Jurkat, Clone E6-1 (cell line): Measurements from ENCODE around the gene ABCD4.

ENCODE experiments used
- DNase-seq: peaks from one replicate; pipeline ENCODE4 v3.0.0-alpha.2; 2011; ENCODE audit warnings: low read depth, low spot score
- H3K4me3 ChIP-seq: 2 replicates; pipeline ENCODE4 v1.5.1; 2011; ENCODE audit warnings: mild to moderate bottlenecking, low read length, control low read depth, moderate library complexity

ABCD4 gene

GRCh38 chr14:74240794-74241651, 61.7 kb downstream of the ABCD4 start:
- no peak overlapping the region for H3K4me3 ChIP-seq
- DNase-seq, result no peak

GRCh38 chr14:74239848-74240793, 62.6 kb downstream of the ABCD4 start:
- H3K4me3 ChIP-seq, result no peak overlapping the region
- DNase-seq, result no peak

DNA sequence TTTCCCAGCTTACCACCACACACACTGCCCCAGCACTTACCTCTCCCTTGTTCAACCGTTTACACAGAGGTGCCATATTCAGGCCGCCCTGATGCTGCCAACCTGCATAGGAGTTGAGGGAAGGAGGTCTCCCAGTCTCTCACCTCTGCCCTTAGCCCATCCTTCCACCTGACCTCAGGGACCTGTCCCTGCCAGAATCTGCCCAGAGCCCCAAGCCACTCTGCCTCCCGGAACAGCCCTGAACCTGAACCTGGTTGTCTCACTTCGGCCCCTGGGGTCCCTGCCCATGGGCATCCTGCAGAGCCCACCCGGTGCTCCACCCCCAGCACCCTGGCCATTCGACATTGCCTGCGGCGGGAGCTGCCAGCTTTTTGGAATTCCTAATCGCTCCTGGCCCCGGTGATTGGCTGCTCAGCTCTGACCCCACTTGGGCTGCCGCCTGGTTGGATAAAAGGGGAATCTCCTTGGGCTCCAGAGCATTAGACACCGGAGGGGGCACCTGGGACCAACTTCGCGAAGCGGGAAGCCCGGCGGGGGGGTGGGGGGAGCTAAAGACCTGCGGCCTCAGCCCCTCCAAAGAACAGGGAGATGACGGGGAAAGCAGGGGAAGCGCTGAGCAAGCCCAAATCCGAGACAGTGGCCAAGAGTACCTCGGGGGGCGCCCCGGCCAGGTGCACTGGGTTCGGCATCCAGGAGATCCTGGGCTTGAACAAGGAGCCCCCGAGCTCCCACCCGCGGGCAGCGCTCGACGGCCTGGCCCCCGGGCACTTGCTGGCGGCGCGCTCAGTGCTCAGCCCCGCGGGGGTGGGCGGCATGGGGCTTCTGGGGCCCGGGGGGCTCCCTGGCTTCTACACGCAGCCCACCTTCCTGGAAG, 63.5 kb downstream of the ABCD4 start, which contains the start of gene VSX2:
Gene VSX2 (plus strand): TSS at position 476 of the 874 bp plus-strand sequence. CDS start 113 bp downstream, at position 589.
- DNase-seq, result no peak
- no peak within 1 kb of the TSS for H3K4me3 ChIP-seq

DNA sequence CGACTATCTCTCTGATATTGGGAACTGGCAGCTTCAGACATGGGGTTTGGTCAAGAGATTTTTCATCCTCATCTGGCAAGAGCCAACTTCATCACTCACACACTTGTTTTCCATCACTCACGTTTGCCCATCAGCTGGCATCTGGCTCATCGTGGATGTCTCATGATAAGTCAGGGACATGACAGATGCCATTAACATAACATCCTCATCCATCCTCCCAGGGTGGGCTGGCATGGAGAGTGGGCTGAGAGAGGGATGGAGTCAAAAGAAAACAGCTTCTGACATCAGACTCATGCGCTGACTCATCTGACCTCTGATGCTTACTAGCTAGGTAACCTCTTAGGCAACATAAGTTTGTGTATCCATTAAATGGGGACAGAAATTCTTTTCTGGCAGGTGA, 65.3 kb downstream of the ABCD4 start:
- DNase-seq, result no peak
- no peak overlapping the region for H3K4me3 ChIP-seq
